Omental fat pad (tissue), 4 donors: ENCODE data around the gene ACTN3. TPM values are rescaled to one million over a fixed set of nuclear protein-coding genes. Genes with fewer than 3 reads are reported as not detected.
"Not testable (repeated sequence)": the region's sequence is repeated elsewhere in the genome, so short reads cannot be mapped to it uniquely, and the experiment has no call there.

Experiments
- ATAC-seq: fragments of 150-250 bp; one replicate; pipeline ENCODE4 v1.9.1; 2016; ENCODE audit warnings: mild to moderate bottlenecking, moderate library complexity; ENCODE audit not compliant: low FRiP score
- DNase-seq: peaks from one replicate; pipeline ENCODE4 v3.0.0-alpha.2; 2019; ENCODE audit warnings: low spot score
- CTCF ChIP-seq, 3 donors: fragments of 450-650 bp; IDR thresholded peaks; one replicate each; pipeline ENCODE4 v1.5.1; 2016 to 2017; ENCODE audit warnings: antibody characterized with exemption in 3 of 3, mild to moderate bottlenecking in 3 of 3, moderate library complexity in 2 of 3
- total RNA-seq, 4 donors: library from RNA; depleted of rRNA; stranded (reverse); fragments of >200 nt; gene quantifications; one replicate each; pipeline ENCODE4 v1.1.0, GENCODE V29; 2016

The ACTN3 gene
- total RNA-seq, 4 donors from 2014 or later, result not detected

DNA sequence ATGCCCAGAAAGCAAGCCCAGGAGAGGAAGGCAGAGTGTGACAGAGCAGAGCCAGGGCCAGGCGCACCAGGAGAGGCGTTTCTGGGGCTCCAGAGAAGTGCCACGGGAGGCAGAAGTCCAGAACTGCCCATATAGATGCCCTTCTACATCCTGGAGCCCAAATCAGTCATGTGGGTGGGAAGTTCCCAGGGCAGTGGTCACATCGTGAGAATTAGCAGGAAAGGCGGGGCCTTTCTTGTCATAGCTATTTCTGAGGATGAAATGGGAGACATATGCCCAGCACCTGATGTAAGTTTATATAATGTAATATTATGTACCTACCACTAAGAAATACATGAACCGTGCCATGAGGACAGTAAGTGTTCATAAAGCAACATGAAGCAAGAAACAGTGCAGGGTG, 13.9 kb upstream of the ACTN3 start:
- TF ChIP-seq CTCF (IDR thresholded peaks at IDR 0.05), result no peak
- ATAC-seq (no peak), DNase-seq (no peak)

DNA sequence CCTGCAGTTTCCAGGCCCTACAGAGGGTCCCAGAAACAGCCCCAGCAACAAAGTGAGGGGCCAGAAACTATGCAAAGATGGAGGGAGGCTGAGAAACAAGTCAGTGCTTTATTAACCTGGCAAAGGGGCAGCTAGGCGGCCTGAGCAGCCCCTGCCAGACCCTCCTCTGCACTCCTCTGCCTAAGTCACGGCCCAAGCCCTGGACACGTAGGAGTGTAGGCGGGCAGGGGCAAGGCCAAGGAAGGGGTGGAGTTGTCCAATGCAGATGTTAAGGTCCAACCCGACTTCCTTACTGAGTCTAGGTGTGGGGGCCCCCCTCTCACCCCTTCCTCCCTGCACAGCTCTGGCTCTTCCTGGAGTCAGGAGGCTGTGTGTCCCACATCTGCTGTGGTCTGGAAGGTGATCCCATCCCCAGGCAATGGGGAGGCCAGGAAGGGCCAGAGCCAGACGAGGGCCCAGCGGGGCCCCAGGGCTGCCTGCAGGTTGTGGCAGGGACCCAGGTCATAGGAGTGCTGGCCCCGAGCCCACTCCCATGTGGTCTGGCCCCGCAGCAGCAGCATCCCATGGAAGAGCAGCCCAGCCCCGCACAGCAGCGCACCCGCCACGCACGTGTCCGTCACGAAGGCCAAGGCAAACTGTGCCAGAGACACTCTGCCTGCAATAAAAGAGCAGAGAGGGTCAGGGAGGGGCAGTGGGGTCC, 7.4 kb upstream of the ACTN3 start:
- no peak for ATAC-seq
- no peak for DNase-seq
- no peak for TF ChIP-seq CTCF (IDR thresholded peaks at IDR 0.05)

DNA sequence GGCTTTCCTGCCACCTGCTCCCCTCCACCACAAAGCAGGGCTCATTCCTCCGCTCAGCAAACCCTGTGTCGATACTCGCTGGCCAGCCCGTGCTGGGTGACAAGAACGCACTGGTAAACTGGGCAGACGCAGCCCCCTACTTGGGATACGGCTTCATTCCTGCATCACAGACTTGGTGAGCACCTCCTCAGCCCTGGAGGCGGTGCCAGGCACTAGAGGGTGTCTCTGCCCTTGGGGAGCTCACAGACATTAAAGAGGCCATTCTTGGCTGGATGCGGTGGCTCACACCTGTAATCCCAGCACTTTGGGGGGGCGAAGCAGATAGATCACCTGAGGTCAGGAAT, 6.9 kb upstream of the ACTN3 start:
- TF ChIP-seq CTCF (IDR thresholded peaks at IDR 0.05), result no peak
- no peak for ATAC-seq

DNA sequence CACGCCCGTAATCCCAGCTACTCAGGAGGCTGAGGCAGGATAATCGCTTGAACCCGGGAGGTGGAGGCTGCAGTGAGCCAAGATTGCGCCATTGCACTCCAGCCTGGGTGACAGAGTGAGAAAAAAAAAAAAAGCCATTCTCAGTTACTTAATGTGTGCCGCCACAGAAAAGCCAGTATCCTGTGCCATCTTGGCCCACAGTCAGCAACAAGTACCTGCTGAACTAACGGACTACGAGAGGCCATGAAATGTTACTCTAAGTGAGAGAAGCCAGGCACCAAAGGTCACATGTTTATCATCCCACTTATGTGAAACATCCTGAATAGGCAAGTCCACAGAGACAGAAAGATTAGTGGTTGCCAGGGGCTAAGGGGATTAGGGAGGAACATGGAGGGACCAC, 6.1 kb upstream of the ACTN3 start:
- not testable (repeated sequence) for ATAC-seq, DNase-seq

More for the DNA sequence above, 6.9 kb upstream of the ACTN3 start:
- DNase-seq, result no peak

- no peak for DNase-seq
- no peak for ATAC-seq
- no peak for TF ChIP-seq CTCF (IDR thresholded peaks at IDR 0.05)
Observed at GRCh38 chr11:66541892-66542291, 4.8 kb upstream of the ACTN3 start.

DNA sequence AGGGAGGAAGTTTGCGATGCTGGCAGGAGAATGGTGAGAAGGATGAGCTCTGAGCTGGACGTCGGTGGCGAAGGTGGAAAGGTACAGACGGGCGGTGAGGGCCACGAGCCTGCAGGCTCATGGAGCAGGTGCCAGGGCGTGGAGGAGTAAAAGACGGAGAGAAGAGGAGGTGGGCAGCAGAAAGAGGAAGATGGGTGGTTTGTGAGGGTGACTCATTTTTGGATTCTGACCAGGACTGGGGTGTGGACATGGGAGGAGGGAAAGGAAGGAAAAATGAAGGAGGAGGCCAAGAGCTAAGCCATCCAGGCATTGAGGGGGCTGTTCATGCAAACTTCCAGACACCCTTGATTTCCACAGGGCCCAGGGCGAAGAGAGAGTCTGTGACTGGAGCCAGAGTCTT, 4.3 kb upstream of the ACTN3 start:
- ATAC-seq, result peak; percentile 11
- no peak for TF ChIP-seq CTCF (IDR thresholded peaks at IDR 0.05)
- no peak for DNase-seq

DNA sequence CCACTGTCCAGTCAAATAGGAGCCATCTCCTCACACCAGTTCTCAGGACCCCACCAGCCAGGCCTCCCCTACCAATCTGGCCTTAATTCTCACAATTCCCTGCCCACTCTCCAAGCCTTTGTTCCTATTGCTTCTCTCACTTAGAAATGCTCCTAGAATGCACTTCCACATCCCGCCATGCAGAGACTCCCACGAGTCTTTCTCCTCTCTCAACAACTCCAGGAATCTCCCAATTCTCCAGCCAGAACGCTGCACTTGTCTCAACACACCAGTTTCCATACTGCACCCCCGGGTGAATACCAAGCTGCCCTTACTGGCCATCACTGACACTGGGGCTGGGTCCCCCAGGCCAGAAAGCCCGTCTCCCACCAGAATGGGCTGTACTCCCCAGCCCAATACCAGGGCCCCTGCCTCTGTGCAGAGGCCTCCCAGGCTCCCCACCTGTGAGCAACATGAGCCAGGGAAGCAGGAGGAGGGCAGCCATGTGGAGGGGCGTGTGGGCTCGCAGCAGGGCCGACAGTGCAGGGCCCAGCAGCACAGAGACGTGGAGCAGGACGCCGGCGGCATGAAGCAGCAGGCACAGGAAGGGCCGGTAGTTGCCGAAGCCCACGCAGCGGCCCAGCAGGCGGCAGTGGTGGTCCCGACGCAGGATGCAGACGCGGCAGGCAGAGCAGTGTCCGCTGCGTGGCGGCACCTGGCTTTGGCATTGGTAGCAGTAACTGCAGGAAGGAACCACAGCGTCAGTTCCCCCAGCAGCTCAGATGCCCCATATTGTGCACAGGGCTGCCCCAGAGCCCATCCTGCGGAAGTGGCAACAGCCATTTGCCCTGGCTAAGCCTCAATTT, 3.2 kb upstream of the ACTN3 start:
- no peak for TF ChIP-seq CTCF (IDR thresholded peaks at IDR 0.05)
- DNase-seq, result no peak
- ATAC-seq, result no peak

GRCh38 chr11:66544952-66545351, 1.8 kb upstream of the ACTN3 start:
- DNase-seq, ATAC-seq: not testable (repeated sequence)
